NCI-H2227 (cell line): ENCODE data around the gene PRR14.
A peak's percentile ranks its signal among the peaks of the same experiment; 100 is the strongest.

Experiments
- DNase-seq: peaks from one replicate; lab custom pipeline; 2025; ENCODE audit not compliant: unreplicated experiment; lab: John Stamatoyannopoulos, UW

The PRR14 gene

DNA sequence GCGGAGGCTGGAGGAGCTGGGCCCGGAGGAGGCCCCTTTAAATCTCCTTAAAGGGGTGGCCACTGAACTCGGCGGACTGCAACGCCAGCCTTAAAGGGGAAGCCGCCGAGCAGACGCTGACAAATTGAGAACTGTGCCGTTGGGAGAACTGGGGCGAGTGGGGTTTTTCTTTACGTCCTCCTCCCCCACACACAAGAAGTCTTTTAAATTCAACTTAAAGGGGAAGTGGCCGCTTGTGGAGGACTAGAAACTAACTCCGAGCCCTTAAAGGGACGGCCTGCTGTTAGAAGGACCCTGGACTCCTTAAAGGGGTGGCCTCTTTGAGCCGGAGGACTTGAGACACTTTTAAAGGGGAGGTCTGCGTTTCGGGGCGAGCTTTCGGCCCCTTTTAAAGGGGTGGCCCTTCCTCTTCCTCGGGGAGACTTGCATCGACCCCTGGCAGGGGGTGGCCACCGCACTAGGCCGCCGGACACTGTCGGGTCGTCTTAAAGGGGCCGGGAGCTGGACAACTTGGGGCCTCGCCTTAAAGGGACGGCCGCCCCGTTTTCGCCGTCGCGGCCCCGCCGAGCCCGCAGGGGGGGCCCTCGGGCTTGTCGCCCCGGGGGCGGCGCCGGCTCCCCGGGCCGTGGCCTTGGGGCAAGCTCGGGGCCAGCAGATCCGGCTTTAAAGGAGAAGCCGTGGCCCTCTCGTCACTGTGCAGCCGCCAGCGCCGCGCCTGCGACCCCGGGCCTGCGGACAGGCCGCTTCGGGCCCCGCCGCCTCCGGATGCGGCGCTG, 8.2 kb downstream of the PRR14 start:
- DNase-seq: peak; percentile 97

DNA sequence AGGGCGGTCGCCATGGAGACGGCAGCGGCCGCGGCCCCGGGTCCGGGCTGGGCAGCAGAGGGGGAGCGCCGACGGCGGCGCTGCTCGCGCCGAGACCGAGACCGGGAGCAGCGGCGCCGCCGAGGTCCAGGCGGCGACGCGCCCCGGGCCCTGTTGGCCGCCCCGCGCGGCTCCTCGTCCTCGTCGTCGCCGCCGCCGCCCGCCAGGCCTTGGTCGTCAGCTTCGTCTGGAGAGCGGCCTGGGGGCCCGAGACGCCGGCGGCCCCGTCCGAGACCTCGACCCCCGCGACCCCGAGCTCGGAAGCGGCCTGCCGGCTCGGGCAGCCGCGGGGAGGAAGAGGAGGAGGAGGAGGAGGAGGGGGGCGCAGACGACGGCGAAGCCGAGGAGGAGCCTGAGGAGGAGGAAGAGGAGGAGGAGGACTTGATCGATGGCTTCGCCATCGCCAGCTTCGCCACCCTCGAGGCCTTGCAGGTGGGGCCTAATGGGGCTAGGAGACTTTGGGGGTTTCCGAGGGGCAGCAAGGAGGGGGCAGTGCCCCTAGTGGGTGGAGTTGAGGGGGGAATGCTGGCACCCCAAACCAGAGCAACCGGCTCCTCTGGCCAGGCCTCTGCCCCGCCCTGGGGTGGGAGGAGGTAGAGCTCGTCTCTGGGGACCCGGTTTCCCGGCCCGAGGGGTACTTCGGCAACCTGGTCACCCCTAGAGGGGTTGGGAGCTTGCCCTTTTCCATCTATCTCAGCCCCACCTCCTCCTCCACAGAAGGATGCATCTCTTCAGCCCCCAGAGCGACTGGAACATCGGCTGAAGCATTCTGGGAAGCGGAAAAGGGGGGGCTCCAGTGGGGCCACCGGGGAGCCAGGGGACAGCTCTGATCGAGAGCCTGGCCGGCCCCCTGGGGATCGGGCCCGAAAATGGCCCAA, 9.0 kb downstream of the PRR14 start:
- DNase-seq: no peak

DNA sequence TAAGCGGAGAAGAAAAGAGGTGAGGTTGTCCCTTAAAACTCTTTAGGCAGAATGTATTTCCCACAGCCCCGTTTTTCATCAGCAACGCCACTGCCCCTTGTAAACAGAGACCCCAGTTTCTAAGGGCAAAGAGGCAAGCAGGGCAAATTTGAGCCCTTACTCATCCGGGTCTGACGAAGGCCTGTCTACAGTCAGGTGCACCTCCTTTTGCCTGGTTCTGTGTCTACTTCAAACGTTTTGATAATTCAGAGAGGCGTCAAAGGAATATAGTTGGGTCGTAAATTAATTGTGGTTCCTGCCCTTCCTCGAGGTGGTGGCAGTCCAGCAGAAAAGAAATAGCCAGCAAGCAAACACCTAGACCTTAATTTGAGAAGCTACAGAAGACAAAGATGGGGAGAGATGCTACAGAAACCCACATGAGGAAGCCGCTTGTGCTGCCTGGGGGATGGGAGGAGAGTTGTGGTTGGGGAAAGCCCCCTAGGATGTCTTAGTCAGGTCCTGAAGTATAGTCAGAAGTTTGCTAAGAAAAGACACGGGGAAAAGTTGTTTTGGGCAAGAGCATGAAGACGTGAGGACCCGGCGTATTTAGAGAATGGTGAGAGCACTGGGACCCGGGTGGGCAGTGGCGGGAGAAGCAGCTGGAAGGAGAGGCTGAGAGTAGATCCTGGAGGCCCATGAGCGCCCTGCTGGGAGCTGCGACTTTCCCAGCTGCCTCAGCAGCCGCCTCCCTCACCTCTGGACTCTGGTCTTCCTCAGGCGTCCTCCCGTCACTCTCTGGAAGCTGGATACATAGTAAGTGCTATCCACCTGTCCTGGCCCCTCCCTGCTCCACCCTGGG, 9.9 kb downstream of the PRR14 start:
- peak; percentile 22 for DNase-seq

DNA sequence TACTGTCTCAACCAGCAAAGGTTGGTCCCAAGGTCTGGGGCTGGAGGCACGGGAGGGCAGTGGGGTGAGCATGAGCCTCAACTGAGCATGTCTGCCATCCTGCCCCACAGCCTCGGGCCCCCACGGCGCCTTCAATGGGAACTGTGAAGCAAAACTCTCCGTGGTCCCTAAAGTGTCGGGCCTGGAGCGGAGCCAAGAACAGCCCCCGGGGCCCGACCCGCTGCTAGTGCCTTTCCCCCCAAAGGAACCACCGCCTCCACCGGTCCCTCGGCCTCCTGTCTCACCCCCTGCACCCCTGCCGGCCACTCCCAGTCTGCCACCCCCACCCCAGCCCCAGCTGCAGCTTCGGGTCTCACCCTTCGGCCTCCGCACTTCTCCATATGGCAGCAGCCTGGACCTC, 11.7 kb downstream of the PRR14 start:
- DNase-seq: no peak

DNA sequence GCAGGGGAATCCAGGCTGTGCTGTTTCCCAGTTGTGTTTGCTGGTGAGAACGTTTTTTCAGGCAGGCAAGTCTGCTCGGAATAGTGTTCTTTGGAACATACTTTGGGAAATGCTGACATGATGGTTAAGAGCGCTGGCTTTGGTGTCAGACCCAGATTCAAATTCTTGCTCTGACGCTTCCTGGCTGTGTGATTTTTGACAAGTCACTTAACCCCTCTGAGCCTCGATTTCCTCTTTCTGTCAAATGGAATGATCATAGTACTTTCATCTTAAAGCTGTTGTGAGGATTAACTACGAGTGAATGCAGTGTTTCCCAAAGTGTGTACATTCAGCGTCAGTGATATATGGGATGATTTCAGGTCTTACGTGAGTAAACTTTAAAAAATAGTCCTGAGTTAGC, 12.3 kb downstream of the PRR14 start:
- DNase-seq: no peak

DNA sequence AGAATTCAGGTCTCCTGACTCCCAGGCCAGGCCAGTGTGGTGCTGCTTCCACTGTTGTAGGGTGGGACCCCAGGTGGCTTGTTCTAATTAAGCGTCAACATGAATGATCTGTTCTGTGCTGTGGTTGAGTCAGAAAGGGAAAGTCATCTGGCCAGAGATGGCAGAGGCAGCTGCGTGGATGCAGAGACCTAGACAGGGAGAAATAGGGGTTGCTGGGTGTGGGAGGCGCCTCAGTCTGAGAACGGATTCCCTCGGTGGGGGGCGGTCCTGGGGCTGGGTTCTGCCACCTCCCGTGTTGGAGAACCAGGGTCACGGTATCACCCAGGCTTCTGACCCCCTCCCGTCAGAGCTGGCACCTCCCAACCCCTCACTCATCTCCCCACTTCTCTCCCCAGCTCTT, 13.1 kb downstream of the PRR14 start:
- no peak for DNase-seq

DNA sequence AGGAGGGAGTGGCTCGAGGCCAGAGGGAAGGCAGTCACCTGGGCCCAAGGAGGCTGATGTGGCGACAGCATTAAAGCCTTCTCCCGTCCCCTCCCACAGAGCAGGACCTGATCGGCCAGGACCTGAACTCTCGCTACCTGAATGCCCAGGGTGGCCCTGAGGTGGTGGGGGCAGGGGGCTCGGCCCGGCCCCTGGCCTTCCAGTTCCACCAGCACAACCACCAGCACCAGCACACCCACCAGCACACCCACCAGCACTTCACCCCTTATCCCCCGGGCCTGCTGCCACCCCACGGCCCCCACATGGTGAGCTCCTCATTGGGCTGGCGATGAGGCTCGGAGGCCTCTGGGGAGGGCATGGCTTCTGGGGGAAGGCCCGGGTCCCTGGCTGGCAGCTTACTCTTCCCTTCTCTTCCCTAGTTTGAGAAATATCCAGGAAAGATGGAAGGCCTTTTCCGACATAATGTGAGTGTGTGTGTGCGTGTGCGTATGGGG, 13.9 kb downstream of the PRR14 start:
- no peak for DNase-seq

DNA sequence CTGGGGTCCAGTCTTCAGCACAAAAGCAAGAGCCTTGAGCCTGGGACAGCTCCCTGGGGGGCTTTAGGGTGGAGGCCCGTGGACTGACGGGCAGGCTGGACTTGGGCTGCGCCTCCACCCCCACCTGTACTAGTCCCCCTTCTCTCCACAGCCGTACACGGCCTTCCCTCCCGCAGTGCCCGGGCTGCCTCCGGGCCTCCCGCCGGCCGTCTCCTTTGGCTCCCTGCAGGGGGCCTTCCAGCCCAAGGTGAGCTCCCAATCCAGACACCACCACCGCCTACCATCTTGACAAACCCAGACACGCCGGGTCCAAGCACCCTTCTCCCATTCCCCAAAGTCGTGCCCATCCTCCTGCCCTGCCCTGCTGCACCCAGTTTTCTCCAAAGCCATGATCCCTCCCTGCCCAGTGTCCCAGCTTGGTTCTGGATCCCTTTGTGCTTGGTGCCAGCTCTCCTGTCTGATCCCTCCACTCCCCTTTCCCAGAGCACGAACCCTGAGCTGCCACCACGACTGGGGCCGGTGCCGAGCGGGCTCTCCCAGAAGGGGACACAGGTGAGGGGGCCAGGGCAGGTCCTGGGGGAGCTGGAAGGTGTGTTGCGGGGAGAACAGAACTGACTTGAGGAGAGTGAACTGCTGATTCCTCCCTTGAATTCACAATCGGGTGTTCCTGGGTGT, 14.5 kb downstream of the PRR14 start:
- DNase-seq: no peak

DNA sequence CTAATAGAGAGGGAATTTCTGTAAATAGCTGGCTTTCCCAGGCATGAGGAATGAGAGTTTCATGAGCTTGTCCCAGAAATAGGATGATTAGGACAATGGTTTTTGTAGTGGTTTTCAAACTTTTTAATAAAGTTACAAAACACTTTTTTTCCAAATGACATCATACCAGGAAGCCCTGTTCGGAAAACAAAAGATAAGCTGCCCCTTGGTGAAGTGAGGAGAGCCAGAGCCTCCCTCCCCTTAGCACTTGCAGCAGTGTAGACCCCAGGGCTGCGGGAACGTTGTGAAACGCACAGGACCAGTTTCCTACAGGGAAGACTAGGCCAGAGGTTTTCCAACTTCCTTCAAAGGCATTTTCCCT, 15.1 kb downstream of the PRR14 start:
- DNase-seq: no peak

DNA sequence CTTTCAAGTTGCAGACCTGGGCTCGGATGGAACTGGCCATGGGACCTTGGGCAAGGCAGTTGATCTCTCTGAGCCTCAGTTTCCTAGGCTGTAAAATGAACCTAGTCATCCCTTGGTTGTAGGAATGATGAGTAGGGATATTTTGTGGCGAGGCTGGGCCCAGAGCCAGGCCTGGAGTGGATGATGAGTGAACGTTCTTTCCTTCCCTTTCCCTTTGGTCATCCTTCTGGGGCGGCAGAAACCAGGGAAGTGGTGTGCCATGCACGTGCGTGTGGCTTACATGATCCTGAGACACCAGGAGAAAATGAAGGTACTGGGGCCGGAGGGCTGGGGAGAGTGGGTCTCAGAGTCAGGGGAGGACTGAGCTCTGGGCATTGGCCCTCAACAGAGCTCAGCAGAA, 15.9 kb downstream of the PRR14 start:
- no peak for DNase-seq

DNA sequence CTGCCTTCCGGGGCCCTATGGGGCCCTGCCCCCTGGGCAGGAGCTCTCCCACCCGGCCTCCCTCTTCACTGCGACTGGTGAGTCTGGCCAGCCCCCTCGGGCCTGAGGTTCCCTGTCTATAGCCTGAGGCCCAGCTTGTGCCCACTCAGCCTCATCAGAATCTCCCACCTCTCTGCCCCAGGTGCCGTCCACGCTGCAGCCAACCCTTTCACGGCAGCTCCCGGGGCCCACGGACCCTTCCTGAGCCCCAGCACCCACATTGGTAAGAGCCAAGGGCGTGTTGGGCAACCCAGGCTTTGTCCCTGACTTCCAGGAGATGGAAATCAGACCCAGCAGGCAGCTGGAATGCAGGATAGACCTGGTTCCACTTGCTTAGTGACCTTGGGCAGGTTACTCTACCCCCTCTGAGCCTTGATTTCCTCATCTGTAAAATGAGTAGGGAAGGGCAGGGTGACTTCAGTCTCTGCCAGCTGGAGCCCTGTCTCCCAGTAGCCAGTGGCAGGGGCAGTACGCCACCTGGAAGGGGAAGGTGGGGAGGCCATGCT, 16.7 kb downstream of the PRR14 start:
- no peak for DNase-seq

DNA sequence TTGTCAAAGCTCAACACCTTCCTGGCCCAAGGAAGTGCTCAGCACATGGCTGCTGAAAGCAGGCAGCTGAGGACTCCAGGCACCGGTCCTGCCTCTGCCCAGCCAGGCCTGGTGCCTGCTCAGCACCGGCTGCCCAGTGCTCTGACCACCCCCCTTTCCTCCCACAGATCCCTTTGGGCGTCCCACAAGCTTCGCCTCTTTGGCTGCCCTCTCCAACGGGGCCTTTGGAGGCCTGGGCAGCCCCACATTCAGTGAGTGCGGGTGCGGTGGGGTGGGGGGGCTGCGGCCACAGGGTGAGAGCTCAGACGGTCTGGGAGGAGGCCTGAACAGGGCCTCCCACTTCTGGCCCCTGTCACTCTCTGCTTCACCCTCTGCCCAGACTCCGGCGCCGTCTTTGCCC, 17.6 kb downstream of the PRR14 start:
- no peak for DNase-seq

DNA sequence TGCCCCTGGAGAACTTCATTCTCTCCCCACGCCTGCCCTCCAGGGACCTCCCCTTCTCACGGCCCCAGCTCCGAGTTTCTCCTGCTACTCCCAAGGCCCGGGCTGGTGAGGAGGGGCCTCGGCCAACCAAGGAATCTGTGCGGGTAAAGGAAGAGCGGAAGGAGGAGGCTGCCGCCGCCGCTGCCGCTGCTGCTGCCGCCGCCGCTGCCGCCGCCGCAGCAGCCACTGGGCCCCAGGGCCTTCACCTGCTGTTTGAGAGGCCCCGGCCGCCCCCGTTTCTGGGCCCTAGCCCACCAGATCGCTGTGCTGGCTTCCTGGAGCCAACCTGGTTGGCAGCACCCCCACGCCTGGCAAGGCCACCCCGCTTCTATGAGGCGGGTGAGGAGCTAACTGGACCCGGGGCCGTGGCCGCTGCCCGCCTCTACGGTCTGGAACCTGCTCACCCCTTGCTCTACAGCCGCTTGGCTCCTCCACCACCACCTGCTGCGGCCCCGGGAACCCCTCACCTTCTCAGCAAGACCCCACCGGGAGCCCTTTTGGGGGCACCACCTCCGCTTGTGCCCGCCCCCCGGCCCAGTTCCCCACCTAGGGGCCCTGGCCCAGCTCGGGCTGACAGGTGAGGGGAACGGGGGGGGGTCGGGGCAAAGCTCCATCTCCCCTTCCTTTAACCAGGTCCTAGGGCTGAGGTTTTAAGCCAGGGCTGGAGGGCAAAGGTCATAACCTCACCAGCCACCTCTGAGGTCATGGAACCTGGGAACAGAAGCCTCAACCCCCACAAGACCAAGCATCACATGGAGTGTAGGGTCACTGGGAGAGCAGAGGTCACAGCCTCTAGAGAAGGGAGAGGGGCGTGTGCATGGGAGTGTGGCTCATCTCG, 18.5 kb downstream of the PRR14 start:
- no peak for DNase-seq

DNA sequence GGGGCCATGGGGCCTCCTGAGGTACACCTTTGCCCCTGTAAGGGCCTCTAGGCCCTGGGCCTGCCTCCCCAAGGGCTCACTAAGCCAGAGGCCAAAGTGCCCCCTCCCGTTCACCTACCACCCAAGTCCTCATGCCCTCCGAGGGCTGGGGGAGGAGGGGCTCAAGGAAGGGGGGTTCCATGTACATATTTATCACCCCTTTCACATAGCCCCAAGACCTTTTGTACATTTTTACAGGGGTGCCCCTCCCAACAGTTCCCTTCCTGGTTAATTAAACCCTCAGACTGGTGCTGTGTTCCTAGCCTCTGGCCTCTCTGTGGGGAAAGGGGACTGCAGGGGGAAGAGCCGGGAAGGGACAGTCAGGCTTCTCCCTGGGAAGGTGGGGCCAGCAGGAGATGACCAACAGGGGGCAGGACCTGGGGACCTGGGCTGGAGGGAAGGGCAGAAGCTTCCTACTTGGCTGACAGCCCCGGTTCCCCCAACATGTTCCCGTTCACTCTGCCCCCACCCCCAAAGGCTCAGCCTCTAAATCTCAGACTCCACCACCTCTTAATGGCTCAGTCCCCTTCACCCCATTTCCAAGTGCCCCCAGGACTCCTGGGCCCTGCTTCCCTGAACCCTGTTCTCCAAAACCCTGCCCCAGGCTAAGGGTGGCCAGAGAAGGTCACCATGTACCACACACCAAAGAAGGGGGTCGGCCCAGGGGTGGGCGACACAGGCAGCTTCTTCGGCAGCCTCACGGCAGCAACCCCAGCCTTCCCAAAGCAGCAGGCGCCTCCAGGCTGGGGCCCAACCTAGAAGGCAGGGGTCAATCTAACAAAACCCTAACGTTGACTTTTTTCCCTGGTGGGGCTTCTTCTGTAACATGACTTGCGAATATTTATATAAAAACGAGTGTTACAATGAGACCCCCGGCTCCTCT, 19.4 kb downstream of the PRR14 start:
- DNase-seq: no peak

DNA sequence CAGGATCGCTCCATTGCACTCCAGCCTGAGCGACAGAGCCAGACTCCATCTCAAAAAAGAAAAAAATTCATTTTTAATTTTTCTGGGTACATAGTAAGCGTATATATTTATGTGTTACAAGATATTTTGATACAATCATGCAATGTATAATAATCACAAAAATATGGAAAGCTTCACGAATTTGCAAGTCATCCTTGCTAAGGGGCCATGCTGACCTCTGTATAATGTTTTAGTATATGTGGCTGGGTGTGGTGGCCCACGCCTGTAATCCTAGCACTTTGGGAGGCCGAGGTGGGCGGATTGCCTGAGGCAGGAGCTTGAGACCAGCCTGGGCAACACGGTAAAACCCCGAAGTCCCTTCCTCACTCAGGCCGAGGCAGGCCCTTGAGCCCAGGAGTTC, 24.4 kb downstream of the PRR14 start:
- no peak for DNase-seq

DNA sequence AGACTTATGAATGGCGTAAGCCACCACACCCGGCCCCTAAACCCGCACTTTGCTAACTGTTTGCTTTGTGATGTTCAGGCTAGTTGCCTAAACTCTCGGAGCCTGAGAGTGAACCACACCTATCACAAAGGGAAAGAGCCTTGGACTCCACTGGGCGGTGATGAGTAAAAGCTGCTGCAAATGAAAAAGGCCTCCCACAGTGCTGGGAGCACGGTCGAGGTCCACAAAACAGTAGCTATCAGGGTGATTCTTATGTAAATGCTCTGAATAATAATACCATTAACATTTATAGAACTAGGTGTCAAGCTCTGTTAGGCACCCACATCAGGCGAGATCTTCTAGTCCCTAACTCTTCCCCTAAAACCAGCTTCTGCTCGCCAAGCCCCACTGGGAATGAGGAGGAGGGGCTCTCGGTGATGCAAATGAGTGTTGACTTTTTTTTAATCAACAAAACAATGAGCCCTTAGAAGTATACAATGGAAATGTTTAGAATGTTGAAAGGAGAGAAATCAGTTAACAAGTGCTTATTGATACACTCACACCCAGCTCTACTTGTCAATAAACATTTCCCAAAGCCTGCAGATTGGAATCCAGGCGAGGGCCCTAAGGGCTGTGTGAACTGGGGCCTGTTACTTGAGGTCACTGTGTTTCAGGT, 27.3 kb downstream of the PRR14 start:
- no peak for DNase-seq

DNA sequence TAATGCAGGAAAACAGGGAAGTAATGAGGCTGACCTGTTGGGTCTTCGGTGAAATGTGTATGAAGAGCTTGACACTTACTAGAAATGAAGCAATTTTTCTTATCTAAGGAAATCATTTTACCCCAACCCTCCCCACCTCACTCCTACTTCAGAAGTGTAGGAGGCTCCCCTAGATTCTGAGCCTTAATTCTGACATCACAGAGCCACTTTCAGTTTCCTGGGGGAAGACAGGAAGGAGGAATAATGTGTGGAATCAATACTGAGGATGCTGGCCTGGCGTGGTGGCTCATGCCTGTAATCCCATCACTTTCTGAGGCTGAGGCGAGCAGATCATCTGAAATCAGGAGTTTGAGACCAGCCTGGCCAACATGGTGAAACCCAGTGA, 27.8 kb downstream of the PRR14 start:
- no peak for DNase-seq

DNA sequence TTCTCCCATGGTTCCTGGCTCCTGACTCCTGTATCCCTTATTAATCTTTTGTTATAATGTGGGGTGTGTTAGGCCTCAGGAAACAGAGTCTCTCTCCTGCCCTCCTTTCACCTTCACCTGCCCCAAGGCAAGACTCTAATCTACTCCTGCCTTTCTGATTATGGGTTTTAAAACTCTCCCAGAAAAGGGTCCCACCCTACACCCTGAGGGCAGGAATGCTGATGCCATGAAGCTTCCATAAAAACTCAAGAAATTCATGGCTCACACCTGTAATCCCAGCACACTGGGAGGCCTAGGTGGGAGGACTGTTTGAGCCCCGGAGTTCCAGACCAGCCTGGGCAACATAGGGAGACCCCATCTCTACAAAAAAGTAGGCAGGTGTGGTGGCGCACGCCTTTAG, 29.6 kb downstream of the PRR14 start:
- DNase-seq: no peak
